ENCODE measurements around the gene CDH6.

CDH6 gene

GRCh38 chr5:31378136-31378535 lies 184.7 kb downstream of the CDH6 start:
- DNase-seq (ENCODE audit: low spot score) = no peak
